Sigmoid colon (tissue), 4 donors: ENCODE results near the gene SWT1.

Experiments used
- POLR2AphosphoS5 ChIP-seq, 4 donors: sonication (generic); formaldehyde crosslinking; IDR thresholded peaks; one replicate each; pipeline ENCODE4 v1.6.1; 2017; ENCODE audit warnings: antibody characterized with exemption in 4 of 4
- TF ChIP-seq, protein P1 (sequence below), 4 experiments: fragments of 450-650 bp in 3 of 4; fragments of 200-600 bp in 1 of 4; IDR thresholded peaks; one replicate each; pipeline ENCODE4 v1.5.1; 2016 to 2019; ENCODE audit warnings: antibody characterized with exemption in 4 of 4, mild to moderate bottlenecking in 3 of 4, moderate library complexity in 2 of 4

DNA sequence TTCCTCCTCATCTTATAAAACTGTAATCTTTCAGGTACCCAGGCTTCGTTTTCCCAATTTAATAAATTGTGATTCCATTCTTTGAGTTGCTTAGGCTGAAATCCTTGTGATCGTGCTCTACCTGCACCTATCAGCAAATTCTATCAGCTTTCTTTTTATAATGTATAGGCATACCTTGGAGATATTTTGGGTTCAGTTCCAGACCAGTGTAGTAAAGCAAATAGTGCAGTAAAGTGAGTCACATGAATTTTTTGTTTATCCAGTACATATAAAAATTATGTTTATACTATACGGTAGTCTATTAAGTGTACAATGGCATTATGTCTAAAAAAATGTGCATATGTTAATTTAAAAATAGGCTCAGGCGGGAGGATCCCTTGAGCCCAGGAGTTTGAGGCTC lies 5.5 kb downstream of the SWT1 start:
- TF ChIP-seq POLR2AphosphoS5 (IDR thresholded peaks at IDR 0.05) = no peak
- TF ChIP-seq, protein P1, sequence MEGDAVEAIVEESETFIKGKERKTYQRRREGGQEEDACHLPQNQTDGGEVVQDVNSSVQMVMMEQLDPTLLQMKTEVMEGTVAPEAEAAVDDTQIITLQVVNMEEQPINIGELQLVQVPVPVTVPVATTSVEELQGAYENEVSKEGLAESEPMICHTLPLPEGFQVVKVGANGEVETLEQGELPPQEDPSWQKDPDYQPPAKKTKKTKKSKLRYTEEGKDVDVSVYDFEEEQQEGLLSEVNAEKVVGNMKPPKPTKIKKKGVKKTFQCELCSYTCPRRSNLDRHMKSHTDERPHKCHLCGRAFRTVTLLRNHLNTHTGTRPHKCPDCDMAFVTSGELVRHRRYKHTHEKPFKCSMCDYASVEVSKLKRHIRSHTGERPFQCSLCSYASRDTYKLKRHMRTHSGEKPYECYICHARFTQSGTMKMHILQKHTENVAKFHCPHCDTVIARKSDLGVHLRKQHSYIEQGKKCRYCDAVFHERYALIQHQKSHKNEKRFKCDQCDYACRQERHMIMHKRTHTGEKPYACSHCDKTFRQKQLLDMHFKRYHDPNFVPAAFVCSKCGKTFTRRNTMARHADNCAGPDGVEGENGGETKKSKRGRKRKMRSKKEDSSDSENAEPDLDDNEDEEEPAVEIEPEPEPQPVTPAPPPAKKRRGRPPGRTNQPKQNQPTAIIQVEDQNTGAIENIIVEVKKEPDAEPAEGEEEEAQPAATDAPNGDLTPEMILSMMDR (IDR thresholded peaks at IDR 0.05) = no peak
